HEK293T (cell line): Measurements from ENCODE around the gene BCAT1.

Experiments used
- CTCF ChIA-PET: fragments of 350-600 bp; formaldehyde crosslinking; extraction: SDS; loops from one replicate; lab custom pipeline; 2021; ENCODE audit warnings: antibody characterized with exemption, inconsistent platforms; lab: Yijun Ruan, JAX
- POLR2A ChIA-PET: fragments of 350-600 bp; formaldehyde crosslinking; extraction: SDS; loops from one replicate; lab custom pipeline; 2020; ENCODE audit warnings: antibody characterized with exemption, inconsistent platforms; lab: Yijun Ruan, JAX
- DNase-seq: peaks from one replicate; pipeline ENCODE4 v3.0.0; 2012; ENCODE audit warnings: mixed read lengths; ENCODE audit errors: extremely low spot score
- ARNT ChIP-seq: fragments of 450-650 bp; IDR thresholded peaks from 2 replicates; pipeline ENCODE4 v1.6.1; 2017; ENCODE audit warnings: mild to moderate bottlenecking
- BHLHE40 ChIP-seq: fragments of 450-650 bp; IDR thresholded peaks from 2 replicates; pipeline ENCODE4 v1.6.1; 2016; ENCODE audit warnings: mild to moderate bottlenecking, moderate library complexity, borderline replicate concordance
- CTBP1 ChIP-seq: fragments of 450-650 bp; IDR thresholded peaks from 2 replicates; pipeline ENCODE4 v1.6.1; 2016; ENCODE audit warnings: borderline replicate concordance
- ELF4 ChIP-seq: fragments of 450-650 bp; IDR thresholded peaks from 2 replicates; pipeline ENCODE4 v1.6.1; 2017; ENCODE audit warnings: antibody characterized with exemption
- FOXA1 ChIP-seq: fragments of 450-650 bp; IDR thresholded peaks from 2 replicates; pipeline ENCODE4 v1.6.1; 2016; ENCODE audit warnings: mild to moderate bottlenecking
- FOXK2 ChIP-seq: fragments of 450-650 bp; IDR thresholded peaks from 2 replicates; pipeline ENCODE4 v1.6.1; 2016; ENCODE audit warnings: mild to moderate bottlenecking
- FOXM1 ChIP-seq: fragments of 450-650 bp; IDR thresholded peaks from 2 replicates; pipeline ENCODE4 v1.6.1; 2017; ENCODE audit warnings: mild to moderate bottlenecking, borderline replicate concordance
- HDGF ChIP-seq: fragments of 450-650 bp; IDR thresholded peaks from 2 replicates; pipeline ENCODE4 v1.6.1; 2017; ENCODE audit warnings: antibody characterized with exemption, borderline replicate concordance
- L3MBTL2 ChIP-seq: fragments of 450-650 bp; conservative IDR thresholded peaks from 2 replicates; pipeline ENCODE4 v1.6.1; 2016; ENCODE audit warnings: mild to moderate bottlenecking
- LEF1 ChIP-seq: fragments of 450-650 bp; IDR thresholded peaks from 2 replicates; pipeline ENCODE4 v1.6.1; 2017; ENCODE audit warnings: mild to moderate bottlenecking, borderline replicate concordance
- NFRKB ChIP-seq: fragments of 450-650 bp; IDR thresholded peaks from 2 replicates; pipeline ENCODE4 v1.6.1; 2016; ENCODE audit warnings: mild to moderate bottlenecking, moderate library complexity
- SP1 ChIP-seq: fragments of 450-650 bp; IDR thresholded peaks from 2 replicates; pipeline ENCODE4 v1.6.1; 2017
- SUZ12 ChIP-seq: fragments of 450-650 bp; IDR thresholded peaks from 2 replicates; pipeline ENCODE4 v1.6.1; 2016; ENCODE audit warnings: mild to moderate bottlenecking
- TARDBP ChIP-seq: fragments of 450-650 bp; IDR thresholded peaks from 2 replicates; pipeline ENCODE4 v1.6.1; 2016
- ZNF384 ChIP-seq: fragments of 450-650 bp; IDR thresholded peaks from 2 replicates; pipeline ENCODE4 v1.6.1; 2016
- TF ChIP-seq, protein P1 (sequence below): fragments of 450-650 bp; IDR thresholded peaks from 2 replicates; pipeline ENCODE4 v1.6.1; 2016

Gene BCAT1

DNA sequence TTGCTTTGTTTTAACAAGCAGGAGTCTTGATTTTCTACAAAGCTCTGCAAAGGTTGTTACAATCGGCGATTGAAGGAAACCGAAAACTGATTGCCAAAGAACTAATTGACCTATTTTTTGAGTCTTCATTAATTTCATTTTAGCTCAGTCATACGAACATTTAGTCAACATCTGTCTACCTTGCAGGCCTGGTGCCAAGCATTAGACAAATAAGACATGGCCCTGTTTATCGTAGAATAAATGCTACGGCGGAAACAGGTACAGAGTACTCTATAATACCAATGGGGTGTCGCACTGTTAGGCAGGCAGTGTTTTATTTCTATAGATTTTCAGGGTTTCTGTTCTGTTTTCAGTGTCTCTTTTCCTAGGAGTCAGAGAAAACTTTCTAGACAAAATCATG is 171.5 kb downstream of the BCAT1 start:
- DNase-seq: no peak
- ChIA-PET CTCF (no interaction called here), POLR2A (interaction anchor here (0.6 kb wide), 1 partner anchor 1534 kb away, joined by 3 read pairs; no protein-coding TSS in a partner anchor)
- TF ChIP-seq LEF1: no peak
- no peak for TF ChIP-seq L3MBTL2
- TF ChIP-seq FOXM1: no peak
- TF ChIP-seq NFRKB: no peak
- no peak for TF ChIP-seq HDGF
- TF ChIP-seq FOXK2: no peak
- TF ChIP-seq ZNF384: no peak
- TF ChIP-seq SP1: no peak
- no peak for TF ChIP-seq BHLHE40
- no peak for TF ChIP-seq CTBP1
- TF ChIP-seq, protein P1, sequence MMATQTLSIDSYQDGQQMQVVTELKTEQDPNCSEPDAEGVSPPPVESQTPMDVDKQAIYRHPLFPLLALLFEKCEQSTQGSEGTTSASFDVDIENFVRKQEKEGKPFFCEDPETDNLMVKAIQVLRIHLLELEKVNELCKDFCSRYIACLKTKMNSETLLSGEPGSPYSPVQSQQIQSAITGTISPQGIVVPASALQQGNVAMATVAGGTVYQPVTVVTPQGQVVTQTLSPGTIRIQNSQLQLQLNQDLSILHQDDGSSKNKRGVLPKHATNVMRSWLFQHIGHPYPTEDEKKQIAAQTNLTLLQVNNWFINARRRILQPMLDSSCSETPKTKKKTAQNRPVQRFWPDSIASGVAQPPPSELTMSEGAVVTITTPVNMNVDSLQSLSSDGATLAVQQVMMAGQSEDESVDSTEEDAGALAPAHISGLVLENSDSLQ: no peak
- TF ChIP-seq FOXA1: no peak
- no peak for TF ChIP-seq TARDBP
- no peak for TF ChIP-seq ARNT
- TF ChIP-seq ELF4: no peak
- TF ChIP-seq SUZ12: no peak

DNA sequence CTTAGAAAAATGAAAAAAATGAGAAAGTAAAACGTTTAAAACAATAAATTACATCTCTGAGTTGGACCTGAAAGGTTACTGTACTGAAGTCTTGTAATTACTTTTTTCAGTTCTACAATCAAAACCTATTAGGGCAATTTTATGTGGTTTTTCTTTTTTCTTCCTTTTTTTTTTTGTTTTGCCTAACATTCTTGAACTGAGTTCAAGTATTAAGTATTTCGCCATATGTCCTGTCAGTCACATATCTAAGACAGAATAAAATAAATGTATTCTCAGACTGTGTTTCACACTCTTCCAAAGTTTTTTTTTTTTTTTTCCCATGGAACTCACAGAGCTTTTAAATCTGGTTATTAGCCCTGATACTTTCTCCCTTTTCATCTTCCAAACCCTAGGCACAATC is 172.0 kb downstream of the BCAT1 start:
- DNase-seq: no peak
- CTCF ChIA-PET: interaction anchor here (0.7 kb wide), 1 partner anchor 1989 kb away, joined by 3 read pairs; no protein-coding TSS in a partner anchor
- TF ChIP-seq SUZ12: no peak
- TF ChIP-seq TARDBP: no peak
- no peak for TF ChIP-seq ARNT
- no peak for TF ChIP-seq L3MBTL2
- POLR2A ChIA-PET: interaction anchor here (0.6 kb wide), 1 partner anchor 1534 kb away, joined by 3 read pairs; no protein-coding TSS in a partner anchor

DNA sequence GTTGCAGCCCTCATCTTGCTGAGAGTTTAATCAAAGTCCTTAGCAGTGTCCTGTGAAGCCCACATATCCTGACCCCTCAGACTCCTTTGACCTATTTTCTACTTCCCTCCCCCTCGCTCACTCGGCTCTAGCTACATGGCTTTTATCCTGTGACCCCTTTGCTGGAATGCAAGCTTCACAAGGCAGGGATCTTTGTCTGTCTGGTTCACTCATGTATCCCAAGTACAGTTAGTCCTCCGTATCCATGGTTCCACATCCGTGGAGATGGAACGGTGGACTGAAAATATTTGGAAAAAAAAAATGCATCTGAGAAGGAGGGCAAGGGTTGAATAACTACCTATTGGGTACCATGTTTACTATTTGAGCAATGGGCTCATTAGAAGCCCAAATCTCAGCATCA is 173.8 kb downstream of the BCAT1 start:
- DNase-seq: no peak
- CTCF ChIA-PET: no interaction called here
- POLR2A ChIA-PET: no interaction called here
- TF ChIP-seq FOXA1 (no peak), CTBP1 (no peak), SP1 (no peak), HDGF (no peak), NFRKB (no peak), FOXK2 (no peak), L3MBTL2 (no peak), SUZ12 (no peak), ELF4 (no peak), TARDBP (no peak)

DNA sequence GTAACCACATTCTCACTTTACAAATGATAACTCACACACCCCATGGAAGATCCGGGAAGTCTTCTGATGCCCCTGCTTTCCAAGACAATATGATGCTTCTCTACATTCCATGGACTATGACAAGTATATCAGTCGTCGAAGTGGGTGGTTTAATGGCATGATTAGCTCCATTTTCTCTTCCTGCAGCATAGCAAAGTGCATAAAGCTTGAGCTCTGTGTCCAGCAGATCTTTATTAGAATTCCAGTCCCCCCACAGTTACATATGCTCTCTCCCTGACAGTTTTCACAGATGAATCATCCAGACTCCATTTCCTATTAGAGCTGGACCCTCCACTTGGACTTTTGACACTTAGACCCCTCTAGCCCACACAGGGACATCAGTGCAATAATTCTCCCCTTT is 174.9 kb downstream of the BCAT1 start:
- ChIA-PET POLR2A (no interaction called here), CTCF (no interaction called here)
- DNase-seq: no peak
- TF ChIP-seq ARNT (no peak), TARDBP (no peak), ELF4 (no peak), BHLHE40 (no peak), FOXA1 (no peak), NFRKB (no peak), CTBP1 (no peak), FOXM1 (no peak), HDGF (no peak), LEF1 (no peak), L3MBTL2 (no peak), SP1 (no peak), FOXK2 (no peak), ZNF384 (no peak), SUZ12 (no peak)
- TF ChIP-seq, protein P1: no peak

DNA sequence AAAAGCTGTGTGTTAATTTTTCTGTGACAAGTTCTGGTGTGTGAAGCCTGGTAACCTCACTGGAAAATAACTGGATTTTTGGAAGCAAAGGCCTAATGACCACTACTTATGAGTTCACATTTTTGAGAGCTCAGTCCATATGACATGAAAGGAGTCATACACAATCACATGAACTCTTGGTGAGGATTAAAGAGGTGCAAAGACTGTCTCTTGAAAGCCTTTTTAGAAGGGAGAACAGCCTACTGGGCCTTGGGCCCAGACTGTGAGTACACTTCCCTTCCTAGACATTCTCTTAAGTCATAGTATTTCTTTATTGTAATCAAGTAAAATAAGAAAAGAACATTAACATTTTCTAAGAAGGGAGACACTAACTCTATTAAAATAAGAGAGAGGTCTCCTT is 176.1 kb downstream of the BCAT1 start:
- ChIA-PET CTCF (no interaction called here), POLR2A (no interaction called here)
- no peak for DNase-seq
- TF ChIP-seq NFRKB (no peak), BHLHE40 (no peak), TARDBP (no peak), ZNF384 (no peak), CTBP1 (no peak), ARNT (no peak), SP1 (no peak), FOXM1 (no peak), FOXA1 (no peak), SUZ12 (no peak), L3MBTL2 (no peak), HDGF (no peak), ELF4 (no peak), FOXK2 (no peak), LEF1 (no peak)
- TF ChIP-seq, protein P1: no peak

DNA sequence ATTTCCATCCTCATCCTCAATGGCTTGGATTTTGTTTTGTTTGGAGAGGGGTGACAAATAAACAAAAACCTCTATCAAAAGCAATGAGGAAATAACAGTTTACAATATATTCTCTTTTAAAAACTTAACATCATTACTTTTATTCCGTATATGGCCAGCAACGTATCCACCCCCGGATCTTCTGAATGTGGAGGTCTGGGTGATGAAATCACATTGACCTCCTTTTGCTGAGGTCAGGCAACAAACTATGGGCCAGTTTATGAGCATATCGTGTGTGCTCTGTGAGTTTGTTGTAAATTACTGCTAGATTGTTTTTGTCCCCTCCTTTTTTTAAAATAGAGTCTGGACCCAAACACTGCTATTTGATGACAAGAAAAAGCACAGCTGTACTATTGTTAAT is 178.1 kb downstream of the BCAT1 start:
- TF ChIP-seq FOXK2 (no peak), ARNT (no peak), BHLHE40 (no peak), HDGF (no peak), NFRKB (no peak), L3MBTL2 (no peak), FOXM1 (no peak), SP1 (no peak), LEF1 (no peak), SUZ12 (no peak), CTBP1 (no peak), ELF4 (no peak), ZNF384 (no peak), TARDBP (no peak), FOXA1 (no peak)
- TF ChIP-seq, protein P1: no peak
- CTCF ChIA-PET: no interaction called here
- POLR2A ChIA-PET: no interaction called here
- no peak for DNase-seq
